AG10803 (cell line): ENCODE data around the gene GBA2.

Experiments
- DNase-seq: peaks from one replicate; pipeline ENCODE4 v3.0.0; 2010; ENCODE audit warnings: low read depth
- H3K4me3 ChIP-seq: 2 replicates; pipeline ENCODE4 v1.5.1; 2011; ENCODE audit warnings: mild to moderate bottlenecking, low read length, control low read depth
- CTCF ChIP-seq: conservative IDR thresholded peaks from 2 replicates; pipeline ENCODE4 v1.5.1; 2011; ENCODE audit warnings: mild to moderate bottlenecking, low read length, control low read depth, inconsistent platforms

Gene GBA2

GRCh38 chr9:35791297-35791921 lies 42.4 kb upstream of the GBA2 start, which contains the start of gene NPR2:
Gene NPR2, plus strand, starts transcription at chr9:35791591. Its CDS starts 818 bp downstream, at chr9:35792409.
- TF ChIP-seq CTCF: no peak
- DNase-seq: peak; percentile 39
- H3K4me3 ChIP-seq: peak within 1 kb of the TSS; percentile 74

- H3K4me3 ChIP-seq: peak overlapping the region; percentile 41
- peak; percentile 91 for TF ChIP-seq CTCF
- peak; percentile 83 for DNase-seq
Measured at GRCh38 chr9:35790385-35791296, 41.6 kb upstream of the GBA2 start.

- H3K4me3 ChIP-seq: no peak overlapping the region
- no peak for TF ChIP-seq CTCF
Measured at GRCh38 chr9:35790025-35790384, 41.0 kb upstream of the GBA2 start.

GRCh38 chr9:35789541-35789940 lies 40.5 kb upstream of the GBA2 start:
- H3K4me3 ChIP-seq: no peak overlapping the region
- TF ChIP-seq CTCF: no peak
- DNase-seq: no peak

More at GRCh38 chr9:35790025-35790384, 41.0 kb upstream of the GBA2 start:
- DNase-seq: no peak

GRCh38 chr9:35783418-35783817 lies 34.4 kb upstream of the GBA2 start:
- DNase-seq: no peak
- no peak for TF ChIP-seq CTCF
- no peak overlapping the region for H3K4me3 ChIP-seq

GRCh38 chr9:35781066-35781465 lies 32.0 kb upstream of the GBA2 start:
- no peak for DNase-seq
- TF ChIP-seq CTCF: no peak

More at GRCh38 chr9:35781066-35781465, 32.0 kb upstream of the GBA2 start:
- no peak overlapping the region for H3K4me3 ChIP-seq
